Measurements from ENCODE around the gene CEMIP2. TPM values are rescaled to one million over a fixed set of nuclear protein-coding genes. Genes with fewer than 3 reads are reported as not detected.

The CEMIP2 gene, protein sequence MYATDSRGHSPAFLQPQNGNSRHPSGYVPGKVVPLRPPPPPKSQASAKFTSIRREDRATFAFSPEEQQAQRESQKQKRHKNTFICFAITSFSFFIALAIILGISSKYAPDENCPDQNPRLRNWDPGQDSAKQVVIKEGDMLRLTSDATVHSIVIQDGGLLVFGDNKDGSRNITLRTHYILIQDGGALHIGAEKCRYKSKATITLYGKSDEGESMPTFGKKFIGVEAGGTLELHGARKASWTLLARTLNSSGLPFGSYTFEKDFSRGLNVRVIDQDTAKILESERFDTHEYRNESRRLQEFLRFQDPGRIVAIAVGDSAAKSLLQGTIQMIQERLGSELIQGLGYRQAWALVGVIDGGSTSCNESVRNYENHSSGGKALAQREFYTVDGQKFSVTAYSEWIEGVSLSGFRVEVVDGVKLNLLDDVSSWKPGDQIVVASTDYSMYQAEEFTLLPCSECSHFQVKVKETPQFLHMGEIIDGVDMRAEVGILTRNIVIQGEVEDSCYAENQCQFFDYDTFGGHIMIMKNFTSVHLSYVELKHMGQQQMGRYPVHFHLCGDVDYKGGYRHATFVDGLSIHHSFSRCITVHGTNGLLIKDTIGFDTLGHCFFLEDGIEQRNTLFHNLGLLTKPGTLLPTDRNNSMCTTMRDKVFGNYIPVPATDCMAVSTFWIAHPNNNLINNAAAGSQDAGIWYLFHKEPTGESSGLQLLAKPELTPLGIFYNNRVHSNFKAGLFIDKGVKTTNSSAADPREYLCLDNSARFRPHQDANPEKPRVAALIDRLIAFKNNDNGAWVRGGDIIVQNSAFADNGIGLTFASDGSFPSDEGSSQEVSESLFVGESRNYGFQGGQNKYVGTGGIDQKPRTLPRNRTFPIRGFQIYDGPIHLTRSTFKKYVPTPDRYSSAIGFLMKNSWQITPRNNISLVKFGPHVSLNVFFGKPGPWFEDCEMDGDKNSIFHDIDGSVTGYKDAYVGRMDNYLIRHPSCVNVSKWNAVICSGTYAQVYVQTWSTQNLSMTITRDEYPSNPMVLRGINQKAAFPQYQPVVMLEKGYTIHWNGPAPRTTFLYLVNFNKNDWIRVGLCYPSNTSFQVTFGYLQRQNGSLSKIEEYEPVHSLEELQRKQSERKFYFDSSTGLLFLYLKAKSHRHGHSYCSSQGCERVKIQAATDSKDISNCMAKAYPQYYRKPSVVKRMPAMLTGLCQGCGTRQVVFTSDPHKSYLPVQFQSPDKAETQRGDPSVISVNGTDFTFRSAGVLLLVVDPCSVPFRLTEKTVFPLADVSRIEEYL (N-terminal part only)
- 422 and 569 TPM in 2 replicates for total RNA-seq

DNA sequence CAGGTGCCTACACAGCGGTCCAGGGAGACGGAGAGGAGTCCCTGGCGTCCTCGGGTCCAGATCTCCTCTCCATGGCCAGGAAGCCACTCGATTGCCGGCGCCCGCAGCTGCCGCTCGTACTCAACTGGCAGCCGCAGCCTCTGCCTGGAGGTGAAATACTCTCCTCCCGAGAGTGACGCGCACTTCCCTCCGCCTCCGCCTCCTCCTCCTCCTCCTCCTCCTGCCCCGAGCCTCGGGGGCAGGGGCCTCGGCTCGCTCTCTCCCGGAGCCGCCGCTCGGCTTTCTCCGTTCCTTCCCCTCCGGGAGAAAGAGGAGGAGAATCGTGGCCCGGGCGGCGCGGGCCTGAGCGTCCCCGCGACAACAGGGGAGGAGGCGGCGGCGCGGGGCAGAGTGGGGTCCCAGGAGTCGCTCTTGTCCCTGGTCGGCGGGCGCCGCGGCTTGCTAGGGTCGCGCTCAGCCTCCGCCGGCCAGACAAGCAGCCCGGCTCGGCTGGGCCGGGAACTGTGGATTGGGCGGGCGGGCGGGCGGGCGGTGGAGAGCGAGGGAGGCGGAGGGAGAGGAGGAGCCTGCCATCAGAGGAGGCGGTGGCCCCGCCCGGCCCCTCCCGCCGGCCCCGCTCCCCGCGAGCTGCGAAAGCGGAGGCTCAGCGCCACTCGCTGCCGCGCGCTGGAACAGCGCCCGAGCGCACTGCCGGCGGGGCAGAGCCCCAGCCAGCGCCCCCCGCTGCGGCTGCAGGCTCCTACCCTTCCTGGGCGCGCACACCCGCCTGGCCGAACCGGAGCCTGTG, at the start of gene CEMIP2:
Gene CEMIP2 (minus strand): TSS at position 126 of the 787 bp plus-strand sequence. CDS start 18,140 bp downstream, outside the sequence.

Other genes starting within 250 kb of the CEMIP2 start
- gene ABHD17B, start 142.7 kb upstream of the CEMIP2 start, total RNA-seq = 129 and 130 TPM in 2 replicates
- 16.7 and 21.9 TPM in 2 replicates for gene C9orf85, start 143.1 kb upstream of the CEMIP2 start, total RNA-seq